ENCODE measurements around the gene SCLT1.
"Not testable (repeated sequence)": the region's sequence is repeated elsewhere in the genome, so short reads cannot be mapped to it uniquely, and the experiment has no call there.

Gene SCLT1

GRCh38 chr4:129069537-129069936 is 23.8 kb downstream of the SCLT1 start:
- DNase-seq: not testable (repeated sequence)

- DNase-seq: no peak
These were observed 28.6 kb downstream of the SCLT1 start for GRCh38 chr4:129064717-129065116.

DNA sequence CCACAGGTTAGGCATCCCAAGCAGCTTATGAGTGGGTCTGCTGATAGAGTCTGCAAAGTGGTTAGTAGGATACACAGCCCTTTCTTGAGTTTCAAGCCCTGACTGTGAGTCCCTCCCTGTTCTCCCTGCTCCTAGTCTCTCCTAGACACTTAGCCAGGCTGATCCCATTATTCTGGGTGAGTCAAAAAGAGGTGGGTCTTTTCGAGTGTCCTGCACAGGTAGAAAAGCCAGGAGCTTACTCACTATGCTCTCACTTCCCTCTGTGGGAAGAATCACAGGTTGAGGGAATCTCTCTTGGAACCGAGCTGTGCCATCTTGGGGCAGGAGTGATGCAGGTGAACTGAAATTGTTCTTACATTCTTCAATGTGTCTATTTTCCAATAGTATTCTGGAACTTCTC is 29.7 kb downstream of the SCLT1 start:
- no peak for DNase-seq

DNA sequence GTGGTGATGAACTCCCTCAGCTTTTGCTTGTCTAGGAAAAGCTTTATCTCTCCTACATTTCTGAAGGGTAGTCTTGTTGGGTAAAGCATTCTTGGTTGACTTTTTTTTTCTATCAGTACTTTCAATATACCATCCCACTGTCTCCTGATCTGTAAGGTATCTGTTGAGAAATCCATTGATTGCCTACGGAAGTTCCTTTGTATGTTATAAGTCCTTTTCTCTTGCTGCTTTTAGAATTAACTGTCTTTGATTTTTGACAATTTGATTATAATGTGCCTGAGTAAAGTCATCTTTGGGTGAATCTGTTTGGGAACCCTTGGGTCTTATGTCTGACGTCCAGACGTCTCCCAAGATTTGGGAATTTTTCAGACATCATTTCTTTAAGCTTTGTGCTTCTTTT is 30.8 kb downstream of the SCLT1 start:
- DNase-seq: no peak

GRCh38 chr4:129059028-129059427 is 34.3 kb downstream of the SCLT1 start:
- DNase-seq: no peak

- no peak for DNase-seq
These were observed 47.0 kb downstream of the SCLT1 start for GRCh38 chr4:129046055-129046959.

DNA sequence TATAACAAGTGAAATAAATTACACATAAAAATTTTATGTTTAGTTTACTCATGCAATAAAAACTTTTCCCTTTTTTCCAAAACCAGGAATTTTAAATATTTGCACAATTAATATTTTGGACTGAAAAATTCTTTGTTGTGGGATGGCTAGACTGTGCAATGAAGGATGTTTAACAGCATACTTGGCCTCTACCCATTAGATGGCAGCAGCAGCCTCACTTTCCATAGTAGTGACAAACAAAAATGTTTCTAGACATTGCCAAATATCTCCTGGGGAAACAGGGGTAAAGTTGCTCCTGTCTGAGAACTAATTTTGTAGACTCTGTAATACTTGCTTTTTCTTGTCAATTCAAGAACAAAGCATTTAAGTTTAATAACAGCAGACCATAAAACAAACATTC is 49.8 kb downstream of the SCLT1 start:
- no peak for DNase-seq

DNA sequence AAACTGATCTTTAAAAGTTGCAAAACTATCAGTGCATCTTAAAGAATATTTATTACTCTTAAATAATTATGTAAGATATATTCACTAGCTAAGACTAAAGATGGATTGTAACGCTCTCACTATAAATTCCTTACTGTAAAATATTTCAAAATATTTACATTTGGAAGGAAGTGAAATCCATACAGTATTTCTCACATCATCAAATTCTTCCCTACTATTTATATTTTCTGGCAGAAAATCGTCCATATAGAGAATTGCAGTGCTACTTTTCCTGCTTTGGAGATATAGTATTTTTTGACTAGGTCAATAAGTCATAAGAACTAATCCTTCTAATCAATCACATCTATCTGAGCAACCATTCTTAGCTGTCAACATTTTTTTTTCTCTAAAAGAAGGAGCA is 52.9 kb downstream of the SCLT1 start:
- DNase-seq: no peak

DNA sequence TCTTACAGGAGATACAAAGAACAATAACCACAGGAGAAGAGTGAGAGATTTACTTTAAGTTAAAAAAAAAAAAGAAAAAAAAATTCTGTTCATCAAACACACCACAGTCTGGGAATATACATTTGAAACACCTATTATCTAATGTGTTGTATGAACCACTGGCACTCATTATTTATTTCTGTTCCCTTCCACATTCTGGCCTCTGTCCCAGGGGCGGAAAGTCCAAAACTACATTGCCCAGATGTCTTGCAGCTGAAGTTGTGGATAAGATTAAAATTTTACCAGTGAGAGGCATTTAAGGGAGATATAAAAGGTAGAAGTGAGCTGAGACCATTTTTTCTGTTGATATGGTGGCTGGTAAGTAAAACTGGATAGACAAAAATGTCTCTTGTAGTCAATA is 56.2 kb downstream of the SCLT1 start:
- DNase-seq: no peak

DNA sequence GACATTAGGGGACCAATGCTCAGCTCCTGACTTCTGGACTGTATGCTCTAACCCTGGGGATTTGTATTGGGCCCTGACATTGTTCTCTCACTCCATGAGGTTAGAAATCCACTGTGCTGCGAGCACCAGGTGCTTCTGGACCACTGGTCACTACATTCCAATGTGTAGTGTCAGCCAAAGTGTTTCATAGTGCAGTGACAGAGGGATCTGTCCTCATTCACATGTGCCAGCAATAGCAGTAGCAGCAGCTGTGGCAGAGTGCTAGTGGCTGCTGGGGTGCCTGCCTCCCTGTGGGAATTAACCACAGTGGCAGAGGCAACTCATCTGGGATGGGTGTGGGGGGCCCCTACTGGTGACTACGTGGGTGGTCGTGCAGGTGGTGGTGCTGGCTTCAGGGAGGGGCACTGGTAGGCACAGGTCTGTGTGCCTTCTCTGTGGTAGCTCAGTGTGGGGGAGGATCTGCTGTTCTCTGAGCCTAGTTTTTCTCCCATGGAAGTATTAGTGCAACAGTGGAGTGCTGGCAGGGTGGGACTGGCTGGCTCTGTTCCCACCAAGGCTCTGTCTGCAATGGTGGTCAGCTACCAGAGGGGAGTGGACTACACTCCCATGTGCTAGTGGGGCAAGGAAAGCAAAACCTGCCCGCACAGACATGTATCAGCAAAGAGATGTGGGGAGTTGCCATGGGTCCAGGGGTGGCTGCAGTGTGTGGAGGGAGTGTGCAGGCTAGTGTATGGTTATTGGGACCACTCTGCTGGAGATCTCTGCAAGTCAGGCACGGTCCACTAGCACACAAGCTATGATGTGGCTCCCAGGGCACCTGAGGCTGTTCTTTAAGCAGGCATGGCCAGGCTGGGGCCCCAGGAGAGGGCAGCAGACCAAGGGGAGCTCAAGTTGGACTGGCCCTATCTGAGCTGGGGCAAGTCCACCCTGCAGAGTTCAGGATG is 78.5 kb downstream of the SCLT1 start:
- no peak for DNase-seq

DNA sequence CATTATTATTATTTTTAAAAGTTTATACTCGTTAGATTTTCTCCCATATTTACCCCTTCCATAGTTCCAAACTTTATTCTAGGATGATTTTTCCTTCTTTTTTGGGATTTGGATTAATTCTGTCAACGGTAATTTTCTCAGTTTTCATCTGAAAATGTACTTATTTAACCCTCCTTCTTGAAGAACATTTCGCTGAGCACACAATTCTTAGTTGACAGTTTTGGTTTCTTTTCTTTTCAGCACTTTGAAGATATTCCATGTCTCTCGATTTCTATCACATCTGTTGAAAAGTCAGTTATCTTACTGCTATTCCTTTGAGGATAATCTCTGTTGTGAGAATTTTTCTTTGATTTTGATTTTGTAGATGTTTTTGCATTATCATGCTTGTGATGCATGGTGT is 85.2 kb downstream of the SCLT1 start:
- no peak for DNase-seq

DNA sequence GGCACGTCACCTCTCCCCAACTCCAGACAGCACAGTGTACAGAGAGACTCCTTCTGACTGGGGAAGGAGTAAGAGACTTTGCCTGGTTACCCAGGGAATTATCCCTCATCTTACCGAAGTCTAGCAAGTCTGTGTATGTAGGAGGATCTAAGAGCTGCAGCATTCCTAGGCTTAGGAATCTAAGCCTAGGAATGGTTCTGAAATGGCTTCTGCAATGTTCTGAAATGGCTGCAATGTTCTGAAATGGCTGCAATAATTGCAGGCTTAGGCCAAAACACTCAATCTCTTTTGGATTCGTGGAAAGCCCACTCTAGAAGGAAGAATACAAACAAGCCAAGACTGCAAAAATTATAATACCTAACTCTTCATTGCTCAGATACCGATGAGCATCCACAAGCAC is 106.4 kb downstream of the SCLT1 start:
- no peak for DNase-seq

- DNase-seq: no peak
These were observed 107.3 kb downstream of the SCLT1 start for GRCh38 chr4:128986019-128986418.

DNA sequence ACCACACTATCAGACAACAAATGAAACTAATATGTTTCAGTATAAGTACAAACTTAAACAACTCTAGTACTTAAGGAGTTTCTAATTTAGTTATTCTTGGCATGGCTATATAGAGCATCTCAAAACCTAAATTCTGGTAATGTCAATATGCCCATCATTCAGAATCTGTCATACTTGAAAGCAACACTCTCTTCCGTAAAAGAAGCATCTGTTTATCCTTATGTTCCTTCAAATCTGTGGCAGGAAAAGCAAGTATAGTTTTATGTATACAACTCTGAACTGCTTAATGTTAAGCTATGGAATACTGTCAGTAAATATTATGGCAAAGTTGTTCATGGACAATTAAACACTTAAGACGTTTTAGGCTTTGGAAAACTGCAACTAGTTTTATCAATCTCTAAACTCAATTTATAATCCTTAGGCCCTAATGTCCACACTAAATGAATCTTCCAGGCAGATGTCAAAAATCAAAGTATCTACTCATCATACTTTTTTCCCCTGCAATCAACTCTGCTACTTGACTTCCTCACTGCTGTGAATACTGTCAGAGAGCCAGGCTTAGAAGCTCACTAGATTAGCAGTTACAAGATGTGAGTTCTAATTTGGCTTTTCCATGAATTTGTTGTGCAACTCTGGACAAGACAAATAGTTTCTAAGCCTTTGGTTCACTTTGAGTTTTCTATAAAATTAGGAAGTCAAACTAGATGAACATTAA is 109.4 kb downstream of the SCLT1 start:
- no peak for DNase-seq

- DNase-seq: no peak
These were observed 112.0 kb downstream of the SCLT1 start for GRCh38 chr4:128981377-128981776.

GRCh38 chr4:128980816-128981326 is 112.5 kb downstream of the SCLT1 start:
- DNase-seq: no peak

DNA sequence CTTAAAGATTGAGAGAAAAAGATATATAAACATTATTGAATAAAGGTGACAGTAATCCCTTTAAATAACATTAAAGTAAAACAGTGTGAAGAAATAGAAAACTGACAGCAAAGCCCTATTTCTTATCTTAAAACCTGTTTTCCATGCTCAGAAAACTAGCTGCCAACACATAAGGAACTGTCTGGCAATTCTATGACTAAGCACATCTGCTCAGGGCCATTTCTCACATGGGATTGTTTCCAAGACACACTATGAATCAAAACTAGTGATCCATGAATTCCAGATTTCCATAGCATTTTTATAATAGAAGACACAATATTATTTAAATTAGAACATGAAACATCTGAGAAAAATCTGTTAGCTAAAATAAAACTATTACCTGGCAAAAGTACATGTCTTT is 113.4 kb downstream of the SCLT1 start:
- no peak for DNase-seq

- no peak for DNase-seq
These were observed 114.4 kb downstream of the SCLT1 start for GRCh38 chr4:128978985-128979384.

DNA sequence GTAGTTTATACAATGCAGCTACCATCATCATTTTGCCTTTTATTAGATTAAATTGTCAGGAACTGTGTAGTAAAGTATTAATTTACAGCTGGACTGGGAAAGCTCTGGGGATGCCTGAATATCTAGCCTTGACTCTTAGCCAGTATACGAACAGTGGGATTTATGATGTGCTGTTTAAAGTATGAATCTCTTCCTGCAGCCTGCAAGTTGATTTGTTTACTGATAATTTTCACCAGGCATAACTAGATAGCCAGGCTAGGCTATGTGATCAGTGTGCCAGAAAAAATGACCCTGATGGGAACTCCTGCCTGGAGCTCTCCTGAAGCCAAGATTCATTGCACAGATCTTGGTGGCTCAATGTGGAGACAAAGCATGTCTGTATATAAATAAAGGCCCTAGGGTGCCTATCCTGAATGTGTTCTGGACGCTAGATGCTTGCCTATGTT is 119.2 kb downstream of the SCLT1 start:
- no peak for DNase-seq

GRCh38 chr4:128973384-128973783 is 120.0 kb downstream of the SCLT1 start:
- no peak for DNase-seq

GRCh38 chr4:128961405-128961804 is 131.9 kb downstream of the SCLT1 start:
- no peak for DNase-seq

- no peak for DNase-seq
These were observed 135.1 kb downstream of the SCLT1 start for GRCh38 chr4:128958194-128958593.

GRCh38 chr4:128957459-128957858 is 135.9 kb downstream of the SCLT1 start:
- no peak for DNase-seq
